PC-9 (cell line): ENCODE measurements around the gene ARHGAP22. TPM values are rescaled to one million over a fixed set of nuclear protein-coding genes. Genes with fewer than 3 reads are reported as not detected.

ENCODE experiments used
- BruUV-seq: library from RNA; stranded (reverse); fragments of 400-500 nt; replicated peaks from 2 replicates; lab custom pipeline; 2021; lab: Mats Ljungman, UMichigan
- CTCF ChIA-PET: fragments of 300-600 bp; sonication (Branson Sonifier 250); formaldehyde crosslinking; loops from one replicate; lab custom pipeline; 2022; ENCODE audit warnings: antibody characterized with exemption; lab: Charles Lee
- POLR2A ChIA-PET: fragments of 300-600 bp; sonication (Branson Sonifier 250); formaldehyde crosslinking; loops from one replicate; lab custom pipeline; 2022; ENCODE audit warnings: antibody characterized with exemption; ENCODE audit not compliant: unreplicated experiment; lab: Charles Lee
- DNase-seq, 2 experiments: peaks; one replicate each; pipeline versions ENCODE4 v3.0.0 to v3.0.0-alpha.2; 2015 to 2022; ENCODE audit warnings: mixed read lengths in 1 of 2
- H2AFZ ChIP-seq: fragments of 200-600 bp; sonication (generic); 2 replicates; pipeline ENCODE4 v1.8.1; 2017; ENCODE audit warnings: antibody characterized with exemption
- H3F3A ChIP-seq: fragments of 200-600 bp; sonication (generic); 2 replicates; pipeline ENCODE4 v1.8.1; 2017; ENCODE audit warnings: antibody characterized with exemption, mild to moderate bottlenecking, low read depth; ENCODE audit not compliant: insufficient read depth
- H3K27ac ChIP-seq: fragments of 200-600 bp; sonication (generic); 2 replicates; pipeline ENCODE4 v1.6.1; 2016; ENCODE audit warnings: mixed run types
- H3K27me3 ChIP-seq: fragments of 200-600 bp; sonication (generic); 2 replicates; pipeline ENCODE4 v1.6.1; 2016; ENCODE audit warnings: low read depth, mixed run types; ENCODE audit not compliant: insufficient read depth
- H3K36me3 ChIP-seq: fragments of 200-600 bp; sonication (generic); 2 replicates; pipeline ENCODE4 v1.6.1; 2016; ENCODE audit warnings: low read depth, mixed run types
- H3K4me1 ChIP-seq: fragments of 200-600 bp; sonication (generic); replicated peaks from 2 replicates; pipeline ENCODE4 v1.6.1; 2016; ENCODE audit warnings: mixed run types; ENCODE audit not compliant: insufficient read depth
- H3K4me2 ChIP-seq: fragments of 200-600 bp; sonication (generic); 2 replicates; pipeline ENCODE4 v1.6.1; 2017; ENCODE audit warnings: mixed run types
- H3K4me3 ChIP-seq: fragments of 200-600 bp; sonication (generic); 2 replicates; pipeline ENCODE4 v1.6.1; 2016; ENCODE audit warnings: mixed run types
- H3K79me2 ChIP-seq: fragments of 200-600 bp; sonication (generic); 2 replicates; pipeline ENCODE4 v1.6.1; 2017; ENCODE audit warnings: low read depth, mixed run types
- H3K9me2 ChIP-seq: fragments of 200-600 bp; sonication (generic); 2 replicates; pipeline ENCODE4 v1.8.1; 2017; ENCODE audit warnings: mild to moderate bottlenecking; ENCODE audit not compliant: insufficient read depth
- H3K9me3 ChIP-seq: fragments of 200-600 bp; sonication (generic); 2 replicates; pipeline ENCODE4 v1.8.1; 2016; ENCODE audit warnings: low read depth; ENCODE audit not compliant: insufficient read depth
- H4K20me1 ChIP-seq: fragments of 200-600 bp; sonication (generic); 2 replicates; pipeline ENCODE4 v1.8.1; 2017; ENCODE audit not compliant: insufficient read depth
- CTCF ChIP-seq: fragments of 200-600 bp; sonication (generic); conservative IDR thresholded peaks from 2 replicates; pipeline ENCODE4 v1.6.1; 2017; ENCODE audit warnings: mixed run types, antibody characterized with exemption, mild to moderate bottlenecking, moderate library complexity
- EZH2 ChIP-seq: fragments of 200-600 bp; sonication (generic); IDR thresholded peaks from 2 replicates; pipeline ENCODE4 v1.8.0; 2017; ENCODE audit warnings: antibody characterized with exemption, low read depth
- intact Hi-C: fragments of 100-400 bp; cut with micrococcal nuclease; formaldehyde crosslinking; loops from one replicate; pipeline ENCODE4 v1.10.0; 2022; ENCODE audit not compliant: unreplicated experiment
- total RNA-seq: library from RNA; stranded (reverse); gene quantifications from 2 replicates; pipeline ENCODE4 v1.2.3, GENCODE V29; 2021

The ARHGAP22 gene
- total RNA-seq, 1 experiment from 2014 or later, result 4.0 TPM

- Histone ChIP-seq H3K4me3 (no peak overlapping the region), H3F3A (no peaks in the 10 kb centered on the region), H3K27ac (no peak overlapping the region), H3K9me2 (no peaks in the 10 kb centered on the region), H3K36me3 (no peaks in the 10 kb centered on the region), H3K79me2 (no peaks in the 10 kb centered on the region), H3K4me2 (no peak overlapping the region), H3K4me1 (no peaks in the 10 kb centered on the region), H3K9me3 (no peaks in the 10 kb centered on the region), H3K27me3 (no peaks in the 10 kb centered on the region), H4K20me1 (no peaks in the 10 kb centered on the region), H2AFZ (no peak overlapping the region)
- TF ChIP-seq EZH2, result no peak
- TF ChIP-seq CTCF, result no peak
- no peak for DNase-seq
- no TSS peak for BruUV-seq
- ChIA-PET POLR2A (no interaction called here), CTCF (no interaction called here)
- intact Hi-C loops, result loop anchor here (10.0 kb wide), 1 partner anchor 286 kb away; no protein-coding TSS in a partner anchor
These were observed 104.1 kb downstream of the ARHGAP22 start for GRCh38 chr10:48500771-48501170.

GRCh38 chr10:48498940-48499510 lies 105.8 kb downstream of the ARHGAP22 start:
- POLR2A ChIA-PET, result interaction anchor here (0.9 kb wide), 1 partner anchor 245 kb away, joined by 3 read pairs; no protein-coding TSS in a partner anchor

More at GRCh38 chr10:48498940-48499510, 105.8 kb downstream of the ARHGAP22 start:
- no peak for TF ChIP-seq CTCF
- TF ChIP-seq EZH2, result no peak
- BruUV-seq, result no TSS peak
- Histone ChIP-seq H3K27ac (no peak overlapping the region), H3K4me1 (peaks cover 4% of the 10 kb centered on the region; the same call in 1 of the 2 replicates), H3K9me2 (no peaks in the 10 kb centered on the region), H3F3A (no peaks in the 10 kb centered on the region), H3K9me3 (no peaks in the 10 kb centered on the region), H2AFZ (no peak overlapping the region), H3K4me3 (no peak overlapping the region), H3K79me2 (no peaks in the 10 kb centered on the region), H3K36me3 (no peaks in the 10 kb centered on the region), H3K4me2 (no peak overlapping the region), H4K20me1 (no peaks in the 10 kb centered on the region), H3K27me3 (no peaks in the 10 kb centered on the region)
- intact Hi-C loops, result no loop called here
- CTCF ChIA-PET, result no interaction called here
- no peak for DNase-seq
